Prostate gland (tissue), 2 donors: ENCODE data around the gene PDGFA.

Source experiments
- POLR2A ChIP-seq: fragments of 450-650 bp; IDR thresholded peaks from one replicate; pipeline ENCODE4 v1.6.1; 2016; ENCODE audit warnings: antibody characterized with exemption, mild to moderate bottlenecking
- TF ChIP-seq, protein P1 (sequence below), 4 experiments: fragments of 200-600 bp in 2 of 4; fragments of 450-650 bp in 2 of 4; sonication (generic) in 2 of 4; IDR thresholded peaks; 1 replicate in 3 of 4; 2 replicates in 1 of 4; pipeline ENCODE4 v1.5.1; 2016 to 2019; ENCODE audit warnings: antibody characterized with exemption in 4 of 4, mild to moderate bottlenecking in 2 of 4, moderate library complexity in 2 of 4

DNA sequence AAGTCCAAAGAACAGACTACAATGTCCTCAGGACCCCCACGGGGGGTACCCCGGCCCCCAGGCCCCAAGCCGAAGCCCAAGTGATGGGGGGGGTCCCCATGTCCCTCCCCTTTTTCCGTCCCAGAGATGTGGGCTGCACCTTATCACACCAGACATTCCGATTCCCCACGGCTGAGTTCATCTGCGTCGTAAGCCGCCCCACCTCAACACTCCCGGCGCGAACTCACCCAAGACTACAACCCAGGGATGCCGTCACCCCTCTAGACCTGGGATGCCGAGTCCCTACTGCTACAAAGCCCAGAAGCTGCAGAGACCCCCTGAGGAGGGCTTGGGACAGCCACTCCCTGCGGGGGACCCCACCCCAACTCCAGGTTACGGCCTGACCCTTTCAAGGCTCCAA is 14.5 kb downstream of the PDGFA start:
- TF ChIP-seq, protein P1, sequence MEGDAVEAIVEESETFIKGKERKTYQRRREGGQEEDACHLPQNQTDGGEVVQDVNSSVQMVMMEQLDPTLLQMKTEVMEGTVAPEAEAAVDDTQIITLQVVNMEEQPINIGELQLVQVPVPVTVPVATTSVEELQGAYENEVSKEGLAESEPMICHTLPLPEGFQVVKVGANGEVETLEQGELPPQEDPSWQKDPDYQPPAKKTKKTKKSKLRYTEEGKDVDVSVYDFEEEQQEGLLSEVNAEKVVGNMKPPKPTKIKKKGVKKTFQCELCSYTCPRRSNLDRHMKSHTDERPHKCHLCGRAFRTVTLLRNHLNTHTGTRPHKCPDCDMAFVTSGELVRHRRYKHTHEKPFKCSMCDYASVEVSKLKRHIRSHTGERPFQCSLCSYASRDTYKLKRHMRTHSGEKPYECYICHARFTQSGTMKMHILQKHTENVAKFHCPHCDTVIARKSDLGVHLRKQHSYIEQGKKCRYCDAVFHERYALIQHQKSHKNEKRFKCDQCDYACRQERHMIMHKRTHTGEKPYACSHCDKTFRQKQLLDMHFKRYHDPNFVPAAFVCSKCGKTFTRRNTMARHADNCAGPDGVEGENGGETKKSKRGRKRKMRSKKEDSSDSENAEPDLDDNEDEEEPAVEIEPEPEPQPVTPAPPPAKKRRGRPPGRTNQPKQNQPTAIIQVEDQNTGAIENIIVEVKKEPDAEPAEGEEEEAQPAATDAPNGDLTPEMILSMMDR (IDR thresholded peaks at IDR 0.05), result no peak
- no peak for TF ChIP-seq POLR2A
